GM23338 (cell line): Measurements from ENCODE around the gene PLCG2. TPM values are rescaled to one million over a fixed set of nuclear protein-coding genes. Genes with fewer than 3 reads are reported as not detected.

ENCODE experiments used
- ATAC-seq: fragments of 200-7000 bp; cut with Tn5 transposase; 3 replicates; pipeline ENCODE4 v1.9.1; 2020
- DNase-seq: peaks from one replicate; pipeline ENCODE4 v3.0.0-alpha.2; 2015; ENCODE audit warnings: low spot score
- H2AFZ ChIP-seq: fragments of 200-600 bp; sonication (generic); 2 replicates; pipeline ENCODE4 v1.8.0; 2016; ENCODE audit warnings: antibody characterized with exemption, mild to moderate bottlenecking, moderate library complexity
- H3F3A ChIP-seq: fragments of 200-600 bp; sonication (generic); replicated peaks from 2 replicates; pipeline ENCODE4 v1.8.0; 2017; ENCODE audit warnings: antibody characterized with exemption, mixed run types, low read depth
- H3K27ac ChIP-seq: fragments of 200-600 bp; sonication (generic); 2 replicates; pipeline ENCODE4 v1.6.1; 2016; ENCODE audit warnings: low read depth
- H3K27me3 ChIP-seq: fragments of 200-600 bp; sonication (generic); 2 replicates; pipeline ENCODE4 v1.8.0; 2016; ENCODE audit warnings: mild to moderate bottlenecking, mixed run types, moderate library complexity; ENCODE audit not compliant: insufficient read depth
- H3K36me3 ChIP-seq: fragments of 200-600 bp; sonication (generic); 2 replicates; pipeline ENCODE4 v1.8.0; 2016; ENCODE audit warnings: mild to moderate bottlenecking; ENCODE audit not compliant: insufficient read depth
- H3K4me1 ChIP-seq: fragments of 200-600 bp; sonication (generic); 2 replicates; pipeline ENCODE4 v1.8.0; 2016; ENCODE audit warnings: mild to moderate bottlenecking, moderate library complexity; ENCODE audit not compliant: insufficient read depth
- H3K4me2 ChIP-seq: fragments of 200-600 bp; sonication (generic); 2 replicates; pipeline ENCODE4 v1.7.1; 2017; ENCODE audit warnings: mixed run types
- H3K4me3 ChIP-seq: fragments of 200-600 bp; sonication (generic); 2 replicates; pipeline ENCODE4 v1.6.1; 2016; ENCODE audit warnings: mixed run types
- H3K79me2 ChIP-seq: fragments of 200-600 bp; sonication (generic); replicated peaks from 2 replicates; pipeline ENCODE4 v1.8.0; 2017; ENCODE audit warnings: mild to moderate bottlenecking; ENCODE audit not compliant: insufficient read depth
- H3K9me2 ChIP-seq: fragments of 200-600 bp; sonication (generic); 2 replicates; pipeline ENCODE4 v1.8.0; 2017; ENCODE audit not compliant: insufficient read depth
- H4K20me1 ChIP-seq: fragments of 200-600 bp; sonication (generic); replicated peaks from 2 replicates; pipeline ENCODE4 v1.8.0; 2017; ENCODE audit warnings: mild to moderate bottlenecking; ENCODE audit not compliant: insufficient read depth
- H3K27ac Mint-ChIP-seq: 2 replicates; pipeline ENCODE4 v1.8.0; 2020; ENCODE audit warnings: inconsistent platforms, mild to moderate bottlenecking, moderate library complexity, mixed read lengths
- H3K27me3 Mint-ChIP-seq: 3 replicates; pipeline ENCODE4 v1.8.0; 2022; ENCODE audit warnings: low read depth, mild to moderate bottlenecking, moderate library complexity, mixed read lengths, inconsistent platforms; ENCODE audit not compliant: insufficient read depth, poor library complexity
- H3K36me3 Mint-ChIP-seq: 3 replicates; pipeline ENCODE4 v1.8.0; 2021; ENCODE audit warnings: low read depth, mild to moderate bottlenecking, inconsistent platforms, moderate library complexity, mixed read lengths
- H3K4me1 Mint-ChIP-seq: 3 replicates; pipeline ENCODE4 v1.8.0; 2020; ENCODE audit warnings: mild to moderate bottlenecking, inconsistent platforms, mixed read lengths
- H3K4me3 Mint-ChIP-seq: 3 replicates; pipeline ENCODE4 v1.8.0; 2021; ENCODE audit warnings: moderate library complexity, mild to moderate bottlenecking, inconsistent platforms, mixed read lengths
- H3K9me3 Mint-ChIP-seq: 3 replicates; pipeline ENCODE4 v1.8.0; 2020; ENCODE audit warnings: moderate library complexity, mild to moderate bottlenecking, inconsistent platforms, mixed read lengths
- CREB1 ChIP-seq: fragments of 250-450 bp; sonication (Bioruptor Pico); IDR thresholded peaks from 2 replicates; pipeline ENCODE4 v1.5.0; 2020; ENCODE audit warnings: low read depth, mild to moderate bottlenecking, moderate library complexity
- CTCF ChIP-seq, 2 experiments: fragments of 200-600 bp in 1 of 2; sonication (generic) in 1 of 2; conservative IDR thresholded peaks; 2 replicates each; pipeline versions ENCODE4 v1.5.1 to v1.6.1; 2016 to 2017; ENCODE audit warnings: antibody characterized with exemption in 2 of 2, low read depth in 2 of 2, mild to moderate bottlenecking in 2 of 2, moderate library complexity in 1 of 2
- ETS1 ChIP-seq: IDR thresholded peaks from 2 replicates; pipeline ENCODE4 v1.6.1; 2016; ENCODE audit warnings: antibody characterized with exemption
- EZH2 ChIP-seq: fragments of 200-600 bp; sonication (generic); IDR thresholded peaks from one replicate; pipeline ENCODE4 v1.8.0; 2017; ENCODE audit warnings: antibody characterized with exemption, mild to moderate bottlenecking, low read depth; ENCODE audit not compliant: unreplicated experiment
- EZH2phosphoT487 ChIP-seq: fragments of 200-600 bp; sonication (generic); IDR thresholded peaks from one replicate; pipeline ENCODE4 v1.8.1; 2018; ENCODE audit warnings: antibody characterized with exemption; ENCODE audit not compliant: unreplicated experiment
- JUNB ChIP-seq: IDR thresholded peaks from one replicate; pipeline ENCODE4 v1.6.1; 2016; ENCODE audit warnings: antibody characterized with exemption; ENCODE audit not compliant: unreplicated experiment
- NANOG ChIP-seq: IDR thresholded peaks from 2 replicates; pipeline ENCODE4 v1.6.1; 2016; ENCODE audit warnings: antibody characterized with exemption, borderline replicate concordance
- POLR2AphosphoS5 ChIP-seq: IDR thresholded peaks from 2 replicates; pipeline ENCODE4 v1.6.1; 2016; ENCODE audit warnings: antibody characterized with exemption, low read depth
- REST ChIP-seq: IDR thresholded peaks from one replicate; pipeline ENCODE4 v1.6.1; 2018; ENCODE audit warnings: antibody characterized with exemption; ENCODE audit not compliant: unreplicated experiment
- STAT1 ChIP-seq: IDR thresholded peaks from one replicate; pipeline ENCODE4 v1.6.1; 2016; ENCODE audit warnings: antibody characterized with exemption; ENCODE audit not compliant: unreplicated experiment
- ZNF114 ChIP-seq: fragments of 250-450 bp; sonication (Bioruptor Pico); IDR thresholded peaks from 2 replicates; pipeline ENCODE4 v1.5.0; 2020; ENCODE audit warnings: mild to moderate bottlenecking, moderate library complexity
- ZNF331 ChIP-seq: fragments of 250-450 bp; sonication (Bioruptor Pico); IDR thresholded peaks from 2 replicates; pipeline ENCODE4 v1.5.0; 2020; ENCODE audit warnings: low read depth, mild to moderate bottlenecking, moderate library complexity
- polyA plus RNA-seq: library from polyadenylated mRNA; unstranded; fragments of >200 nt; fragmentation: Nextera tagmentation; extraction: Ambion mirVana; gene quantifications from 2 replicates; pipeline ENCODE4 v1.2.1, GENCODE V29; 2016
- total RNA-seq: library from RNA; depleted of rRNA; stranded (reverse); fragments of >200 nt; shearing (Covaris generic); gene quantifications from 2 replicates; pipeline ENCODE4 v1.2.3, GENCODE V29; 2014

Gene PLCG2
- total and polyA plus RNA-seq, 2 experiments from 2014 or later, result 2.4 to 5.9 TPM

- Histone ChIP-seq H3K79me2 (no peaks in the 10 kb centered on the region), H2AFZ (peak overlapping the region; percentile 72; the same call in 1 of the 2 replicates), H3K27ac (no peak overlapping the region), H3K4me2 (peak overlapping the region; percentile 38), H3K27me3 (no peaks in the 10 kb centered on the region), H3F3A (no peaks in the 10 kb centered on the region), H3K9me2 (no peaks in the 10 kb centered on the region), H4K20me1 (no peaks in the 10 kb centered on the region; the same call in 1 of the 2 replicates), H3K4me1 (peaks cover 26% of the 10 kb centered on the region), H3K4me3 (no peak overlapping the region), H3K36me3 (no peaks in the 10 kb centered on the region)
- H3K4me3 Mint-ChIP-seq, result no peak overlapping the region
- H3K4me1 Mint-ChIP-seq, result peaks cover 33% of the 10 kb centered on the region
- H3K36me3 Mint-ChIP-seq, result no peaks in the 10 kb centered on the region
- DNase-seq (peak; percentile 48), ATAC-seq (peak; percentile 47)
- TF ChIP-seq CTCF (conservative IDR thresholded peaks at IDR 0.05; ENCODE audit: low read depth in 2 of 2) (peak; percentile 68 to 73), STAT1 (no peak), REST (no peak)
- H3K27ac Mint-ChIP-seq, result no peak overlapping the region
- peaks cover 21% of the 10 kb centered on the region for H3K27me3 Mint-ChIP-seq
- no peaks in the 10 kb centered on the region for H3K9me3 Mint-ChIP-seq
Measured at GRCh38 chr16:81879625-81880024, 100.5 kb downstream of the PLCG2 start.

- H3K36me3 ChIP-seq, result no peaks in the 10 kb centered on the region
- Mint-ChIP-seq H3K27ac (no peak overlapping the region), H3K27me3 (peaks cover 22% of the 10 kb centered on the region), H3K36me3 (no peaks in the 10 kb centered on the region), H3K4me1 (peaks cover 24% of the 10 kb centered on the region), H3K4me3 (no peak overlapping the region), H3K9me3 (no peaks in the 10 kb centered on the region)
- H4K20me1 ChIP-seq, result no peaks in the 10 kb centered on the region; the same call in 1 of the 2 replicates
- H3K79me2 ChIP-seq, result no peaks in the 10 kb centered on the region
- DNase-seq (no peak), ATAC-seq (no peak)
- no peak overlapping the region for H2AFZ ChIP-seq
- H3K27me3 ChIP-seq, result no peaks in the 10 kb centered on the region
- H3F3A ChIP-seq, result no peaks in the 10 kb centered on the region
- no peak overlapping the region for H3K4me2 ChIP-seq
- H3K9me2 ChIP-seq, result no peaks in the 10 kb centered on the region
- peaks cover 16% of the 10 kb centered on the region for H3K4me1 ChIP-seq
- H3K4me3 ChIP-seq, result no peak overlapping the region
- no peak overlapping the region for H3K27ac ChIP-seq
- TF ChIP-seq EZH2phosphoT487 (no peak), ETS1 (no peak), CREB1 (CRISPR knock-in tag) (no peak), POLR2AphosphoS5 (no peak), STAT1 (no peak), JUNB (no peak), EZH2 (no peak), ZNF331 (no peak), CTCF (conservative IDR thresholded peaks at IDR 0.05; ENCODE audit: low read depth in 2 of 2) (no peak), NANOG (no peak), ZNF114 (CRISPR knock-in tag) (no peak)
Measured at GRCh38 chr16:81880816-81881215, 101.7 kb downstream of the PLCG2 start.
